Fibroblast of villous mesenchyme (primary cell): Measurements from ENCODE around the gene DNAJB6. TPM values are rescaled to one million over a fixed set of nuclear protein-coding genes. Genes with fewer than 3 reads are reported as not detected.

Experiments used
- DNase-seq: peaks from one replicate; pipeline ENCODE4 v3.0.0-alpha.2; 2010; ENCODE audit warnings: low read depth
- H3K4me3 ChIP-seq: 2 replicates; pipeline ENCODE4 v1.5.1; 2011; ENCODE audit warnings: low read depth, mild to moderate bottlenecking, low read length
- total RNA-seq: library from RNA; depleted of rRNA; stranded (reverse); fragments of >200 nt; gene quantifications from 2 replicates; pipeline ENCODE4 v1.2.3, GENCODE V29; 2012
- TF ChIP-seq, protein P1 (sequence below): IDR thresholded peaks from 2 replicates; pipeline ENCODE4 v1.5.1; 2012; ENCODE audit warnings: low read depth, mild to moderate bottlenecking, low read length; ENCODE audit not compliant: insufficient read depth

Gene DNAJB6
- total RNA-seq, 1 donor: 123 TPM

DNA sequence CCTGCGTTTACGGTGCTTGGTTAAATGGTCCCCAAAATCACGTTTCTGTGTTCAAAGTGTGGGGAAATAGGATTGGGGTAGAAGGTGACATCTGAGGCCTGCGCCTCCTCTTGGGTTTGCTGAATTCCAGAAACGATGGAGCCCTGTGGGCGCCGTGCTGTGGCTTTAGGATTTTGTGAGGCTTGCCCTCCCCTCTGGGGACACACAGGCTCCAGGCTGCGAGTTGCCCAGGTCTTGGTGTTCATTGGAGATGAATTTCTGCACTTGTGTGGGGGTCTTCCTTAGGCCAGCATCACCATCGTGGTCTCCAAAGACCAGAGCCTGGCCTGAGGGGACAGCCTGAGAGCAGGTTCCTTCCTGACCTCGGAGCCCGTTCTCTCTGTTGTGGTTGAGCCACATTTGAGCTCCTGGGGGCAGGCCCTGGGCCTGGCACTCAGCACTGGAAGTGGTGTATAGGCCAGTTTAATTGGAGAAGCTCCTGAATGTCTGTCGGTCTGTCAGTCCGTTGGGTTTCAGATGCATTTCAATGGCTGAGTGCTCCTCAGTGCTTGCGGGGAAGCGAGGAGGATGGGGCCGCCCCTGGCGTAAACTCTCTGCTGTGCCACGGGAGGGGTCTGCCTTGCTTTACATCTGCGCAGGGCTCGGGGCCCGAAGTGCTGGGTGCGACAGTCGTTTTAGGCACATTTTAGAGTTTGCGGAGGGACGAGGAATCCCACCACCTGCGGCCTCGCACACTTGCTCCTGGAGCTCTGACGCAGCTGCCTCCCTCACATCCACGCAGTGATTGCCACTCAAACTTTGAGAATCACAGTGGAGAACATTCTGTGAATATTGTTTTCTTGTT lies 71.7 kb downstream of the DNAJB6 start:
- no peak overlapping the region for H3K4me3 ChIP-seq
- TF ChIP-seq, protein P1, sequence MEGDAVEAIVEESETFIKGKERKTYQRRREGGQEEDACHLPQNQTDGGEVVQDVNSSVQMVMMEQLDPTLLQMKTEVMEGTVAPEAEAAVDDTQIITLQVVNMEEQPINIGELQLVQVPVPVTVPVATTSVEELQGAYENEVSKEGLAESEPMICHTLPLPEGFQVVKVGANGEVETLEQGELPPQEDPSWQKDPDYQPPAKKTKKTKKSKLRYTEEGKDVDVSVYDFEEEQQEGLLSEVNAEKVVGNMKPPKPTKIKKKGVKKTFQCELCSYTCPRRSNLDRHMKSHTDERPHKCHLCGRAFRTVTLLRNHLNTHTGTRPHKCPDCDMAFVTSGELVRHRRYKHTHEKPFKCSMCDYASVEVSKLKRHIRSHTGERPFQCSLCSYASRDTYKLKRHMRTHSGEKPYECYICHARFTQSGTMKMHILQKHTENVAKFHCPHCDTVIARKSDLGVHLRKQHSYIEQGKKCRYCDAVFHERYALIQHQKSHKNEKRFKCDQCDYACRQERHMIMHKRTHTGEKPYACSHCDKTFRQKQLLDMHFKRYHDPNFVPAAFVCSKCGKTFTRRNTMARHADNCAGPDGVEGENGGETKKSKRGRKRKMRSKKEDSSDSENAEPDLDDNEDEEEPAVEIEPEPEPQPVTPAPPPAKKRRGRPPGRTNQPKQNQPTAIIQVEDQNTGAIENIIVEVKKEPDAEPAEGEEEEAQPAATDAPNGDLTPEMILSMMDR: no peak
- DNase-seq: no peak

DNA sequence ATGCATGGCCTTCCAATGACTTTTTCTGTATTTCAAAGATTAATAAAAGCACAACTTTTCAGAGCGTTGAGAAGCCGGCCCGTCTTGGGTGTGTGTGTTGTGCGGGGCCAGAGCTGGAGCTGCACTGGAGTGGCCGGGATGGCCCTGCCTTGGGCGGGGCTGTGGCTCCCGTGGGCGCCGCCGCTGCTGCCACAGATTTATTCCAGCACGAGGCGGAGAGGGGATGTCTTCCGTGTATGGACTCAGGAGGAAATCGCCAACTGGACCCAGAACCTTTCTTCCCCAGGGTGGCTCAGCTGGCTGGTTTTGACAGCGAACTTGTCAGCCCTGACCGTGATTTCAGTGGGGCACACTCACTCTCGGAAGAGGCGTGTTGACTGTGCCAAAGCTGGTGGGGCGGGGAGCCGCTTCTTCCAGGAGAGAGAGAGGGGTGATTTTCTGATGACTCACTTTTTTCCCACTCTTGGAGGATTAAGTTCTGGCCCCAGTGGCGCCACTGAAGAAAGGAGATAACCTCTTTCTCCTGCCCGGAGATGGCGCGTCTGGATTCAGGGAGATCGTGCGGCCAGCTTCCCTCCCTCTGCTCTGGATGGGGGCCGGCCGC lies 72.4 kb downstream of the DNAJB6 start:
- peak overlapping the region; percentile 25 for H3K4me3 ChIP-seq
- TF ChIP-seq, protein P1: no peak
- peak; percentile 86 for DNase-seq

DNA sequence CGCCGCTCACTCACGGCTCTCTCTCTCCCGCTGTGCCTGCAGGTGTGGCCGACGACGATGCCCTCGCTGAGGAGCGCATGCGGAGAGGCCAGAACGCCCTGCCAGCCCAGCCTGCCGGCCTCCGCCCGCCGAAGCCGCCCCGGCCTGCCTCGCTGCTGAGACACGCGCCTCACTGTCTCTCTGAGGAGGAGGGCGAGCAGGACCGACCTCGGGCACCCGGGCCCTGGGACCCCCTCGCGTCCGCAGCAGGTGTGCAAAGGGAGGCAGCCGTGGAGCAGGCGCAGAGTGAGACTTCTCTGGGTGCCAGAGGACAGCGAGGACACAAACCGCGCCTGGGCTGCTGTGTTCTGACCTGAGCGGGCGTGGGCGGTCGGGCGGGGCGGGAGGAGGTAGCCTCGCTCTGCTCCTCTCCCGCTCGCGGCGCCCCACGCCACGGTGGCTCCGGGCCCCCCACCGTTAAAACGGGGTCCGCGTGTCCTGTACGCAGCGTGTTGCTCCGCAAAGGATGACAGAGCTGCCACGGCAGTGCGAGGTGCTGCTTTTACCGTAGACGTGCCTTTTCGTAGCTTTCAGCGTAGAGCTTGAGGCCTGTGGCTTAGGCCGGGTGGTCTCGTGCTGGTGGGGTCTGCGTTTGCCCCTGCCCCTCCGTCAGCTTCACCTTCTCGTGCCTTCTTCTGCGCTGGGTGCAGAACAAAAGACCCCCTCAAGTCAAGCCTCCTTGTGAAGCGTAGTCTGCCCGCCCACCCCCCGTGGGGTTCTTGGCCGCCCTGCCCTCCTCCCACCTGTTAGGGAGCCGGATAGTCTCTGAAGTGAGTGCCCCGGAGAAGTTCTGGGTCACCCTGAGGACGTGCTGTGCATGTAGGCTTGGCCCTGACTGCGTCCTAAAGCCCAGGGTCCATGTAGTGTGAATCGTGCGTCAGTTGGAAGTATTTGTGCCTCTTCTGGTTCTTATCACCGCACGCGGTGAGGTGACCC lies 73.2 kb downstream of the DNAJB6 start:
- H3K4me3 ChIP-seq: no peak overlapping the region
- TF ChIP-seq, protein P1: no peak
- DNase-seq: no peak

DNA sequence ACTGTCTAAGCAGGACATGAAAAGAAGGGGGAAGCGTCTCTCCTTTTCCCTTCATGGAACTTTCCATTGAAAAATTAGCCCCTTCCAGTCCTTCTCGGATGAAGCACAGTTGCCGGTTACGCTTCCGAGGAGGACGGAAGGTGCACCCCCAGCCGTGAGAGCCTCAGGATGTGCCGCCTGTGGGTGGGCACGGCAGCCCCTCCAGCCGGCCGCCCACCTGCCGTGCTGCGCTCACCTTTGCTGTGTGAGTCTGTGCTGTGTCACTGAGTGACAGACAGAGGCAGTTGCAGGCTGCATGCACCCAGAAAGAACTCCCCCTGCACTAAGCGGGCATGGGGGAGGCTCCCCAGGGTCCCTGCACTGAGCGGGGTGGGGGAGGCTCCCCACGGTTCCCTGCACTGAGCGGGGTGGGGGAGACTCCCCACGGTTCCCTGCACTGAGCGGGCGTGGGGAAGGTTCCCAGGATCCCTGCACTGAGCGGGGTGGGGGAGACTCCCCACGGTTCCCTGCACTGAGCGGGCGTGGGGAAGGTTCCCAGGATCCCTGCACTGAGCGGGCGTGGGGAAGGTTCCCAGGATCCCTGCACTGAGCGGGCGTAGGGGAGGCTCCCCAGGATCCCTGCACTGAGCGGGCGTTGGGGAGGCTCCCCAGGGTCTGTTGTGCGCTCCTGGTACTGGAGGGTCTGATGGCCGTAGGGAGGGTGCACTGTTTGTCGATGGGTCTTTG lies 74.2 kb downstream of the DNAJB6 start:
- TF ChIP-seq, protein P1: no peak
- no peak overlapping the region for H3K4me3 ChIP-seq
- DNase-seq: no peak

DNA sequence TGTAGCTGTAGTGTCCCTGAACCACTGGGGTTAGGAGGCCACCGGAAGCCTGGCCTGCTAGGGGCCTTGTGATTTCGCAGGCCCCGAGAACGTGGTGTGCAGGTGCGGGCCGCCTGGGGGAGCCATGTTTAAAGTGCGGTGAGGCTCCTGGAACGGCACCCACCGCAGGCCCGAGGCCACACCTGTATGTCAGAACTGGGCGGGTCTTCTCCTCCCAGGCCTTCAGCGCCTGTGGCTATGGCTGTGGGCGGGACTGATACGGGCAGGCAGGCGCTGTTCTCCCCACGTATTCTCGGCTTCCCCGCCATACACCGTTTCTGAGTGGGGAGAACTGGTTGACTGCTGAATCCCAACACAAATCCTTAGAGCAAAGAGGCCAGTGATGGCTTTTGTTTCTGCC lies 74.8 kb downstream of the DNAJB6 start:
- TF ChIP-seq, protein P1: no peak
- H3K4me3 ChIP-seq: no peak overlapping the region
- no peak for DNase-seq

DNA sequence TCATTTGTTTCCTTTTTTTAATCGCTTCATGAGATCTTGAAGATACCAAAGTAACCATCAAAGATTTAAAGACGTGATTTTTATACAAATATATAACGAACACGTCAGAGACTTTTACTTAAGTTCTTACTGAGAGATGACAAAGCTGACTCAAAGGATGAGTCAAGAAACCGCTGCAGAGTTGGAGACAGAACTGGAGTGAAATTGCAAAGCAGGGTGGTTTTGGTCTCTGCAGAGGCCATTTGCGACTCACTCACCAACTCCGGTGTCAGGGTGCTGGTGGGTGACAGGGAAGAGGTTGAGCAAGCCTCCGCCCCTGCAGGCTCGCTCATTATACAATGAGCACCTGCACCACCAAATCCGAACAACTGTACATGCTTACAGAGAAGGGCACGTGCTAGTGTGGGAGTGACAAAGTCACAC lies 75.2 kb downstream of the DNAJB6 start:
- peak; percentile 66 for DNase-seq
- no peak overlapping the region for H3K4me3 ChIP-seq

More for the DNA sequence above, 75.2 kb downstream of the DNAJB6 start:
- TF ChIP-seq, protein P1: no peak
